Effector memory CD4-positive, alpha-beta T cell (primary cell): ENCODE measurements around the gene DNAJC28.
"Not testable (repeated sequence)": the region's sequence is repeated elsewhere in the genome, so short reads cannot be mapped to it uniquely, and the experiment has no call there.

ENCODE experiments used
- DNase-seq, 3 donors: peaks; one replicate each; pipeline ENCODE4 v3.0.0-alpha.2; 2020
- H3K27ac ChIP-seq: 2 replicates; pipeline ENCODE4 v1.7.0; 2013; ENCODE audit warnings: mild to moderate bottlenecking, low read length, moderate library complexity; ENCODE audit not compliant: insufficient read depth, poor library complexity, severe bottlenecking
- H3K27me3 ChIP-seq: replicated peaks from 2 replicates; pipeline ENCODE4 v1.7.0; 2013; ENCODE audit warnings: mild to moderate bottlenecking, low read length; ENCODE audit not compliant: insufficient read depth, control insufficient read depth, poor library complexity, severe bottlenecking
- H3K36me3 ChIP-seq: 2 replicates; pipeline ENCODE4 v1.7.0; 2013; ENCODE audit warnings: mild to moderate bottlenecking, low read length, moderate library complexity; ENCODE audit not compliant: control insufficient read depth, insufficient read depth
- H3K4me1 ChIP-seq: 2 replicates; pipeline ENCODE4 v1.7.0; 2013; ENCODE audit warnings: low read length, mild to moderate bottlenecking; ENCODE audit not compliant: control insufficient read depth, insufficient read depth, poor library complexity, severe bottlenecking
- H3K4me3 ChIP-seq: 2 replicates; pipeline ENCODE4 v1.7.0; 2013; ENCODE audit warnings: low read length, low read depth, mild to moderate bottlenecking; ENCODE audit not compliant: insufficient read depth, poor library complexity, severe bottlenecking
- H3K9me3 ChIP-seq: 2 replicates; pipeline ENCODE4 v1.7.0; 2013; ENCODE audit warnings: mild to moderate bottlenecking, low read length, moderate library complexity; ENCODE audit not compliant: control insufficient read depth

DNAJC28 gene

GRCh38 chr21:33469183-33469582 is 22.3 kb downstream of the DNAJC28 start:
- not testable (repeated sequence) for H3K27me3 ChIP-seq, H3K4me1 ChIP-seq, DNase-seq, H3K4me3 ChIP-seq, H3K9me3 ChIP-seq, H3K36me3 ChIP-seq, H3K27ac ChIP-seq

GRCh38 chr21:33461538-33462250 is 29.8 kb downstream of the DNAJC28 start:
- H3K27ac ChIP-seq, result no peak overlapping the region
- no peaks in the 10 kb centered on the region for H3K9me3 ChIP-seq
- H3K4me3 ChIP-seq, result no peak overlapping the region
- peaks cover 31% of the 10 kb centered on the region for H3K36me3 ChIP-seq
- no peaks in the 10 kb centered on the region for H3K4me1 ChIP-seq
- H3K27me3 ChIP-seq, result no peaks in the 10 kb centered on the region
- DNase-seq, result no peak

GRCh38 chr21:33458861-33459260 is 32.7 kb downstream of the DNAJC28 start:
- H3K36me3 ChIP-seq, result peaks cover 37% of the 10 kb centered on the region
- H3K4me3 ChIP-seq, result no peak overlapping the region
- DNase-seq, result no peak
- H3K4me1 ChIP-seq, result no peaks in the 10 kb centered on the region
- H3K27me3 ChIP-seq, result no peaks in the 10 kb centered on the region
- no peak overlapping the region for H3K27ac ChIP-seq
- H3K9me3 ChIP-seq, result no peaks in the 10 kb centered on the region

- Histone ChIP-seq H3K36me3 (peaks cover 25% of the 10 kb centered on the region), H3K27me3 (no peaks in the 10 kb centered on the region), H3K4me3 (no peak overlapping the region), H3K4me1 (no peaks in the 10 kb centered on the region), H3K27ac (no peak overlapping the region), H3K9me3 (no peaks in the 10 kb centered on the region)
- no peak for DNase-seq
Observed at GRCh38 chr21:33455686-33456446, 35.6 kb downstream of the DNAJC28 start.

GRCh38 chr21:33452362-33452761 is 39.2 kb downstream of the DNAJC28 start:
- peaks cover 6% of the 10 kb centered on the region for H3K36me3 ChIP-seq
- no peaks in the 10 kb centered on the region for H3K27me3 ChIP-seq
- H3K4me1 ChIP-seq, result no peaks in the 10 kb centered on the region
- H3K9me3 ChIP-seq, result no peaks in the 10 kb centered on the region
- H3K27ac ChIP-seq, result no peak overlapping the region
- no peak for DNase-seq
- H3K4me3 ChIP-seq, result no peak overlapping the region

GRCh38 chr21:33451634-33452071 is 39.9 kb downstream of the DNAJC28 start:
- Histone ChIP-seq H3K27me3 (no peaks in the 10 kb centered on the region), H3K36me3 (peaks cover 6% of the 10 kb centered on the region), H3K4me3 (no peak overlapping the region), H3K9me3 (no peaks in the 10 kb centered on the region), H3K4me1 (no peaks in the 10 kb centered on the region), H3K27ac (no peak overlapping the region)
- DNase-seq, result no peak

- no peaks in the 10 kb centered on the region for H3K4me1 ChIP-seq
- H3K4me3 ChIP-seq, result no peak overlapping the region
- H3K27me3 ChIP-seq, result no peaks in the 10 kb centered on the region
- no peaks in the 10 kb centered on the region for H3K36me3 ChIP-seq
- H3K9me3 ChIP-seq, result no peaks in the 10 kb centered on the region
- H3K27ac ChIP-seq, result no peak overlapping the region
- no peak for DNase-seq
Observed at GRCh38 chr21:33449616-33450015, 41.9 kb downstream of the DNAJC28 start.

GRCh38 chr21:33446620-33447019 is 44.9 kb downstream of the DNAJC28 start:
- H3K9me3 ChIP-seq, H3K36me3 ChIP-seq, H3K4me3 ChIP-seq, H3K4me1 ChIP-seq, H3K27ac ChIP-seq, DNase-seq, H3K27me3 ChIP-seq: not testable (repeated sequence)

- Histone ChIP-seq H3K4me3 (no peak overlapping the region), H3K27ac (no peak overlapping the region), H3K9me3 (no peaks in the 10 kb centered on the region), H3K4me1 (no peaks in the 10 kb centered on the region), H3K27me3 (no peaks in the 10 kb centered on the region), H3K36me3 (no peaks in the 10 kb centered on the region)
- no peak for DNase-seq
Observed at GRCh38 chr21:33444499-33444898, 47.0 kb downstream of the DNAJC28 start.

GRCh38 chr21:33443194-33443593 is 48.3 kb downstream of the DNAJC28 start:
- no peak overlapping the region for H3K4me3 ChIP-seq
- no peak overlapping the region for H3K27ac ChIP-seq
- H3K27me3 ChIP-seq, result no peaks in the 10 kb centered on the region
- no peak for DNase-seq
- H3K9me3 ChIP-seq, result no peaks in the 10 kb centered on the region
- H3K4me1 ChIP-seq, result no peaks in the 10 kb centered on the region
- H3K36me3 ChIP-seq, result peaks cover 5% of the 10 kb centered on the region
